HG02884 (cell line): ENCODE measurements around the gene ZBTB7B.

Source experiments
- ATAC-seq: cut with Tn5 transposase; IDR thresholded peaks from one replicate; pipeline ENCODE4 v1.9.1; 2021; ENCODE audit warnings: mild to moderate bottlenecking, moderate library complexity; ENCODE audit not compliant: unreplicated experiment

The ZBTB7B gene

DNA sequence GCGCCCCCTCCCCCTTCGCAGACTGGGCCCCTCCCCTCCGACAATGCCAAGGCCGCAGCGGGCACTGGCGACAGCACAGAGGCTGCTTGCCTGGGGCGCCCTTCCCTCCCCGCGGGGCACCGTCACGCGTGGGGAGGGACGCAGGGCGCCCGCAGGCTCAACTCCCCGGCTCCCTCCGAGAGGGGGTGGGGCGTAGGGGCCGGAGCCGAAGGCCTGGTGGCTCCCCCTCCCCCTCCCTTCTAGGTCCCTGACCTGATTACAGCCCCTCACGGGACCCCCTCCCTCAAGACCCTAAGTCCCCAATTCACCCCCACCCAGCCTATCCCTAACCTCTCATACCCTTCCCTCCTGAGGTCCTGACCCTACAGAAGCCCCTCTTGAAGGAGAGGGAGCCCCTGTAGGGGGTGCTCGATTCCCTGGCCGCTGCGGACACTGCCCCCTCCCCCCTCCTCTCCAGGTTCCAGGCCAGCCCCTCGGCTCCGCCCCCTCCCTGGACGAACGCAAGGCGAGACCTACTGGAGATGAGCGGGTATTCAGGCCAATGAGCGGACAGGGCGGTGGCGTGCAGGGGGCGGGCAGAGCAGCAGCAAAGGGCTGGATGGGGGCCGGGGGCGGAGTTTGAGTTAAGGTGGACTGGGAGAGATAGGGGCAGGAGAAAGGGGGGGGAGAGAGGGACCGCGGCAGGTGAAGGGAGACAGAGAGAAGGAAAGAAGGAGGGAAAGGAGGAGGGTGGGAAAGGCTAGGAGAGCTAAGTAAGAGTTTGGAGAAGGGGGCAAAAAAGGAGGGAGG lies 733 bp upstream of the ZBTB7B start:
- ATAC-seq, result no peak

DNA sequence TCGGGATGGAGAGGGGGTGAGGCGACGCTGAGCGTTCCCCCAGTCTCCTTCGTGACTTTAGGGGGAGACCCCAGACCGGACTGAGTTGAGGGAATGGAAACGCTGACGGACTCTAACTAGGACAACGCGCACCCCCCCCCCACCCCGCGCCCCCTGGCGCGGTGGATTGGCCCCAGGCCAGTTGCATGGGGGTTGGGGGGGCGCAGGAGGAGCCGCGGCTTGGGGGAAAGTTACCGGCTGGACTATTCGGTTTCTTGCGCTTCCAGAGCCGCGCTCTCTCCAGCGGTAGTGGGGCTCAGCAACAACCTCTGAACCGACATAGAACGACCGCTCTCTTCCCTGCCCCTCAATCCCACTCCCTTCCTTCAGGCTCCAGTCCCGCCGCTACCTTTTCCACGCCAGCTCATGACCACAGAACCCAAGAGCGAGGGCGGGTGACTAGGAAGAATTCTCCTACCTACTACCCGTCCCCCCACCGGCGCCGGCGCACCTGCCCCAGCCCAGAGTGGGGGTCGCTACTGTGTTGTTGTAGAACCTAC lies 694 bp downstream of the ZBTB7B start:
- no peak for ATAC-seq

DNA sequence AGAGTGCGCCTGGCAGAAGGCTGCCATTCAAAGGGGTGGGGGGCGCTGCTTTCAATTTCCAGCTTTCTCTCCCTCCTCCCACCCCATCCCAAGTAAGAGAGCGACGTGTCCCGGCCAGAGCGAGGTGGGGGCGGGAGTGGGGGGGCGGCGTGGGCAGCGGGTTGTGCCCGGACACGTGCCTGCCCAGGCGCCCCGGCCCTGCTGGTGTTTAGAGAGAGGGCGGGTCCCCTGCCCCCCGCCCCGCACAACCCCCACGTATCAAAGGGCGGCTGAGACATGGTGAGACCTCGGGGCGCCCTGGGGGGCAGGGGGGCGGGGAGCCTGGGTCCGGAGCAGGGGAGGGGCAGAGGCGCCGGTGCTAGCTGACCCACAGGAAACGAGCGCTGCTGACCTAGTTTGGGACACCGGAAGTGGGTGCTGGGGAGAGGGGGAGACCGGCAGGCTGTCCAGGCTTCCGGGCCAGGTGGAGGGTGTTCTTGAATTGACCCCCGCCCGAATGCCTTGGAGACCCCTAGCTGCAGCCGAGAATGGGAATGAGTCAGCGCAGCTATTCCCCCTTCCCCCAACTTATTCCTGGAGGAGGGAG lies 1.3 kb downstream of the ZBTB7B start:
- no peak for ATAC-seq

DNA sequence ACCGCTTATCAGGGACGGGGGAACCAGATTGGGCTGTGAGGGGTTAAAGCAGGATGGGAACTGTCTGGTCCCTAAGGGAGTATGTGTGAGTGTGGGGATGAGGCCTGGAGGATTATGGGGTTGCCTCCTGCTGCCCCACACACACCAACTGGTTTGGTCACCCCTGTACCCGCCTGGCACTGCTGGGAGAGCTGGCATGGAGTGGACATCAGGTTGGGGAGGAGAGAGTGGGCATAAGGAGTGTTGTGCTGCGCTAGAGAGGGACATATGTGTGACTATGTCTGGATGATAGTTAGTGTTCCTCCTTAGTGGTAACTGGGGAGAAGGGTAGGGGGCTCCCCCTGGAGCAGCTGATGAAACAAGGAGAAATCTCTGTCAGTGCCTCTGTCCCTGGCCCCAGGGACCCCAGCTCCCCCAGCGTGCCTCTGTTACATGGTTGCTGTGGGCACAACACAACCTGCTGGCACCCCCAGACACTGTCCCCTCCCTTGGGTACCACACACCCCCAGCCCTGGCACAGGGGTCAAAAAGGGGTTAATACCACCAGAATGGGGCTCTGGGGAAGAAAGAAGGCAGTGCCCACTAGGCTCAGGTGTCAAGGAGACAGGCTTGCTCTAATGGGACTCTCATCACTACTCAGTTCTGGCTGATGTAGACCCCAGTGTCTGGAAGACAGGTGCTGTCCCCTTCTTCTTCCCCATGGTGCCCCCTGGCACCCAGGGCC lies 1.9 kb downstream of the ZBTB7B start:
- ATAC-seq, result no peak

DNA sequence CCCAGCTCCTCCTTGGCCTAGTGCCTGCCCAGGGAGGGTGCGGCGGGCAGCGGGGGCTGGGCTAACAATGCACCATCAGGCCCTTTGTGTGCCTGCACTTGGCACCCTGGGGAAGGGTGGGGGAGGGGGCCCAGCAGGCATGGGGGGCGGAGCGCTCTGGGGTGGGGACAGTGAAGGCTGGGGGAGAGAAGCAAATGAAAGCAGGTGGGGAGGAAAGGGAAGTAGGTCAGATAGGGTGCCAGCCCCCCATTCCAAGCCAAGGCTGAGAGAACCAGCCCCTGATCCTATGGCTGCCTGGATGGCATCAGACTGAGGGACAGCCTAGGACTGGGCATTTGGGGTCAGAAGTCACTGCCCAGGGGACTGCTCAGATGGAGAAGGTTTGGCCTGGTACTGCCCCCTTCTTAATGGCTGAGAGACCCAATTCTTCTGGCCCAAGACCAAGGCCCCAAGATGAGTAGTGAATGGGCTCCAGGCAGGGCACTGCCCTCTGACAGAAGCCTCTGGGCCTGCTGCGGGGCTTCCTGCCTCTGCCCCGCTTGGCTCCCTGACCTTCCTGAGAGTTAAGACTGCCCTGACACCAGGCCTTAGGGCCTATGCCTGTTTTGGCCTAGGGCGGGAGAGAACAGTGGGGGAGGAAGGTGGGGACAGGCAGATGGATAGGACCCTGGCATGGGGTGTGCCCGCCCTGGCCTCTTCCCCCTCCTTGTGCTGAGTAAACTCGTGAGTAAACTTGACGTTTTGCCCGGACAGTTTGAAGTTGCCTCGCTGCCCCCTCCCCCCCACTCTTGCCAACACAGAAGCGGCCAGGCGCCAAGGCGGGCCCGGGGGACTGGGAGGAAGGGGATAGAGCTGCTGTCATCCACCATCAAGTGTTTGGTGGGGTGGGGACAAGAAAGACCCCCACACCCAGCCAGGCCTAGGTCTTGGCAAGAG lies 2.7 kb downstream of the ZBTB7B start:
- no peak for ATAC-seq

DNA sequence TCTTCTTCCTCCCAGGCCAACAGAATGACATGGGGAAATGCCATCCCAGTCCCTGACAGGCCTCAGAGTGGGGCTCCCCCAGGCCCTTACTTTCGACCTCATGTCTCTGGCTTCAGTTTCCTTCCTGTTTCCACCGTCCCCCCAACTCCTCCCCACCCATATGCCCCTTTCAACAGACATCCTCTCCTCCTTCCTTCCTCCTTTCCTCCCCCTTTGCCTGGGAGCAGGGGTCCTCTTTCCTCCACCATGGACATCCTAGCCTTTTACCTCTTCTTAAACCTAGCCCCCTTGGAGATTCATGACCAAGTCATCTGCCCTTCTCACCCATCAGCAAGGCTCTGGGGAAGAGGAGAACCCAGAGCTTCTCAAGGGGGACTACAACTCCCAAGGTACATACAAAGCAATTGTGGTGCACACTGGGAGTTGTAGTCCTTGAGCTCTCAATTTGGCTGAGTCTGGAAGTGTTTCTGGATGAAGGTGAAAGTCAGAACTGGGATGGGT lies 4.0 kb downstream of the ZBTB7B start:
- ATAC-seq, result no peak

DNA sequence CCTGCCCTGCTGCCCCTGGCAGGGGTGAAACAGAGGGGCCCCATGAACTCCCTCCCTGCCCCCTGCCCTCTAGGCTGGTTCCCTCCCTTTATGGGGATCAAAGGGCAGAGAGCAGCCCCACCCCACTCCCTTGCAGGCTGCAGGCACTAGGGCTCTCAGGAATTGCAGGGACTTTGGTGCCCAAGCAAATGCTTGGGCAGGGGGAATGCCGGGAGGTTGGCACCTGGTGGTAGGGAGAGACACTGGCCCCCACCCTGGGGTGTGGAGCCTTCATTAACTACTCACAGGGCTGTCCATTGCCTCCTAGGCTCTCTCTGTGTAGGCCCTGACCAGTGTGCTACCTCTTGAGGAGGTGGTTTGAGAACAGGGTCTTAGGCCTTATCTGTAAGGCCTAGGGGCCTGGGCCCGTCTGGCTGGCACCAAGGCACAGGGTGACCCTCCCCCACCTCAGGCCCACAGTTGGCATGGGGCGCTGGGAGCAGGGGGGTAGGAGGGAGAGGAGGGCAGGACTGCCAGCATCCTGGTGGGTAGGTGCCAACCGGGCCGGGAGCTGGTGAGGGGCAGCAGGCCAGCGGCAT lies 4.7 kb downstream of the ZBTB7B start:
- no peak for ATAC-seq

DNA sequence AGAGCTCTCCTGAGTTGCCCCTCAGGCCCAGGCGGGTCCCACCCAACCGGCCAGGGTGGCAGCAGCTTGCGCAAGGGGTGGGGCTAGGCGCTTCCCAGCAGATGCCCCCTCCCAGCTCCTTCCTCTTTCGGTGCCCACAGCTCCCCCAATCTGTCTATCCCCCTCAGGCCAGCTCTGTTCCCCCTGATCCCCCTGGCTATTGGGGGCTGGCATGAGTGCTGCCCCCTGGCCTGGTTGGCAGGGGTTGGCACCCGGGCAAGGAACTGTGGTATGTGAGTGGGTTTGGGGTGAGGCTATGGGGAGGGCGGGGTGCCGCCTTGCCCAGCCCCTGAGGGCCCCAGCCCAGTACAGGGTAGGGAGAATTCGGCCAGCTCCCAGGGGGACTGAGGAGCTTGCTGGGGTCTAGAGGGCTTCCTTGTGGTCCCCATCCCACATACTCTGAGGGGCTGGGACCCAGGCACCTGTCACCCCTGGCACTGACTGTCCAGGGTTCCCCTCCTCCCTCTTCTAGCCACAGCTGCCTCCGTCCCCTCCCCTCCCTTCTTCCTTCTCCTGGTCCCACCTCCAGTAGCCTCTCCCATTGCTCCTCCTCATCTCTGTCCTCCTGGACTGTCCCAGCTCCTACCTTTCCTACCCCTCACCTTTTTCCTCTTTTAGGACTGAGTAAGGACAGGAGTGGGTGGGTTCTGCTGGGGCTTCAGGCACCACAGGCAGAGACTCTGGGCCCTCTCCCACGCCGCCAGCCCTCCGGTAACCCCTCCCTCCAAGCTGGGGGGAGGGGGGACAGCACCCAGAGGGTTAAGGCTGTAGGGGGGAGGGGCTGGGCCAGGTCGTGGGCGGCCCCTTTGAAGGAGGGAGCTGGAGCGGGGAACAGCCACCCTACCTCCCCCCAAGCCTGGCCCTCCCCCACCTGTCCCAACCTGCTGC lies 5.7 kb downstream of the ZBTB7B start:
- no peak for ATAC-seq

DNA sequence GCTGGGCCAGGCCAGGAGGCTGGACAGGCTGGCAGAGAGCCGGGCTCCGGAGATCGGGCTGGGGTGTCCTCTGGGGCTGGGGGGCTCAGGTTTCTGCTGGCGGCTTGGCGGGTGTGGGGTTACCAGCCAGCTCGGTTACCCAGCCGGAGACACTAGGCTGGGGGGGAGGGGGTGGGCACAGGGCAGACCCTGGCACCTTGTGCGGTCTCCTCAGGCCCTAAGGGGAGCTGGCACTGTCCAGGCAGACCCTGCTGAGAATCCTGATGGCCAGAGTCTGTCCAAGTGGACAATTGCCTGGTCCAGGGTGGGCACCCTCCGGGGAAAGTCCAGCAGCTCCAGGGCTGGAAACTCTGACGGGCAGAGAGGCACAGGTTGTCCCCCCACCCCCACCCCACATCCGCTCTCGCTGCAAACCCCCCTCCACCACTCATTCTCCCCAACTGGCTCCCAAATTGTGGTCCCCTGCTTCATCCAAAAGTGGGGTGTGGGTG lies 6.7 kb downstream of the ZBTB7B start:
- no peak for ATAC-seq

DNA sequence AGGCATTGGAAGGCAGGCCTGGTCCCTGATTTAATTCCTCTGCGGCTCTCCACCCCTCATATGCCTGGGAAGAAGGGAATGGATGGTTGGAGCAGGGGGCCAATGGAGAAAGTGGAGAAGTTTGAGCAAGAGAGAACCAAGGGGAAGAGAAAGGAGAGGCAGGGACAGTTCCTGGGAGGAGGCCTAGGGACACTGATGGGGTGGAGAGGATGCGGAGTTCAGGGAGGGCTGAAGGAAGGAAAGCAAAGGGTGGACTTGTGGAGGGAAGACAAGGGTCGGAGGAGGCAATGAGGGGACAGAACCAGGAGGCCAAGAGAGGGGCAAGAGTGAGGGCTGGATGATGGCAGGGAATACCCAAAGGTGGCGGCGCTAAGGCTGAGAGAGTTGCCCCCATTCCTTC lies 7.1 kb downstream of the ZBTB7B start:
- no peak for ATAC-seq

DNA sequence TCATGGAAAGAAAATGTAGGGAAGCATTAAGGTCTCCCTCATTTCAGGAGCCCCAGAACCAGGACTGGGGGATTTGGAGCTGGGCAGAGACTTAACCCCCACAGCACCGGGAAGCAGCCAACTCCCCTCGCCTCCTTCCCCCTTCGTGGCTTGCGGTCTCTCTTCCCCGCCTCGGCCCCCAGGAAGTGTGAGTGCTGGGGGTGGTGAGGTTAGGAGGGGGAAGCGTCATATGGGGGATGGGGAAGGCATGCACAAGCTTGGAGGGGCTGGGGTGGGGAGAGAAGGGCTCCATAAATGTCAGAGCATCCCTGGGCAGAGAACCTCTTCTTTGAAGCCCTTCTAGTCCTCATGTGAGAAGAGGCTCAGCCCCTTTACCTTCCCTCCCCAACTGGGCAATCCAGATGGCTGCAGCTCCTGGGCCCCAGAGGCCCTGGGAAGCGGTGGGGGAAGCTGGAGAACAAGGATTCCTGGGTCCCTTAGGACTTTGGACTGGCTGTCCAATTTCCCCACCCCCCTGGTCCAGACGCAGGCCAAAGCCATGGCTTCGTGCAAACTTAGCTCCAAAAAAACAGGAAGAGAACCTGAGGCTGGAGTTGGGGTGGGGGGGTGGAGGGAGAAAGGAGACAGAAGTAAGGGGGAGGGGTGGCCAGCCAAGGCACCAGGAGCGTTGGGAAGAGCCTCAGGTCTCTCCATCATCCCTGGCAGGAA lies 7.8 kb downstream of the ZBTB7B start:
- no peak for ATAC-seq

DNA sequence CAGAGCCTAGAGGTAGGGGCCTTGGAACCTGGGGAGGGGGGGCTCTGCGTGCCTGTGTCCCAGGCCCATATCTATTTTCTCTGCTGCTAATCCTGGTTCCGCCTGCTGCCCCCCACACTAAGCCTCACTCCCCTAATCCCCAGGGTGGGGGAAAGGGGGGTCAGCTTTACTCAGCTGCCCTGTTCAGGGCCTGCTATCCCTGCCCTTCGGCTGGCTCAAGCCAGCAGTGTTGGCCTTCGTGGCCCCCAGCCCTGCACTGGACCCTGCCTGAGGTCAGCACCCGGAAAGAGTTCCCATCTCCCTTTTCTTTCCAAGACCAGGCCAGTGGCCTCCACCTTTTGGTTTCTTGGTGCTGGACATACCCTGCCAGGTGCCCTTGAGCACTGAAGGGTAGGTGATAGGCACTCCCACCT lies 8.4 kb downstream of the ZBTB7B start:
- no peak for ATAC-seq

DNA sequence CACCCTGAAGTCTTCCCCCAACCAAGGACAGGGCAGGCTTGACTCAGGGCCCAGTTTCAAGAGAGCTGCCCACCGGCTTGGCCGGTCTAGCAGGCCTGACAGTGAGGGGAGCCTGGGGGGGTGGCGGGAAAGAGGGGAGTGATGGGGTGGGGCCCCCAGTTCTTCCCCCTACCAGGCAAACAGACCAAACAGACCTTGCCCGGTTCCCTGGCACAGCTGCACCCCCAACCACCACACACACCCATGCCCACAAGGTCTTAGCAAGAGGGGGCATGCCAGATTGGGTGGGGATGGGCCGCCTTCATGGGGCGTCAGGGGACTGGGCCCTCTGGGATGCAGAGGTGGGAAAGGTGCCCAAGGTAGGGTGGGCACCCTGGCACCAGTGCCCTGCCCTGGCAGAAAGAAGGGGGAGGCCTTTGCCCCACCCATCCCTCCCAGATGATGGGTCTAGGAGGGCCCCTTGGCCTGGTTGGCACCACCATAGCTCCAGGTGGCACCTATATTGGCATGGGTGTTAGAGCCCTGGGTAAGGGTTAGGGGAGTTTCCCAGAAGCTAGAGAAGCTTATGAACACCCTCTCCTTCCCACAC lies 8.9 kb downstream of the ZBTB7B start:
- no peak for ATAC-seq

DNA sequence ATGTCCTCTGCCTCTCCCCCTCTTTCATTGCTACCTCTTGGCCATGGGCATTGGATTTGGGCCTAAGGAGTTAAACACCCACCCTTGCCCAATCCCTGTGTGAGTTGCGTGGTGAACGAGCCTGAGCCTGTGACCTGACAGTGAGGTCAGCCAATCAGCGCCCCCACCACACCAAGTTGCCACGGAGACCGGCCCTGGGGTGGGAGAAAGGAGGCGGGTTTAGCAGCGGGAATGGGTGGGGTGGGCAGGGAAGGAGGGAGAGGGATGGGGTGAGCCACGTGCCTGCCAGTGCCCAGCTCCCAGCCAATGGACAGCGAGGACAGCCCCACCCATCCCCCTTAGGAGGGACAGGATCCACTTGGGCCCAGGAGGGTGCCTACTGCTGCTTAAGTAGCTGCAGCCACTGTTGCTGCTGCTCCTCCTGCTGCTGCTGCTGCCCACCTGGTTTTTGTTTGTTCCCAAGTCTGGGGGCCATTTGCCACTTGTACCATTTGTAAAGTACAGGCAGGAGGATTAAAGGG lies 9.5 kb downstream of the ZBTB7B start:
- no peak for ATAC-seq

DNA sequence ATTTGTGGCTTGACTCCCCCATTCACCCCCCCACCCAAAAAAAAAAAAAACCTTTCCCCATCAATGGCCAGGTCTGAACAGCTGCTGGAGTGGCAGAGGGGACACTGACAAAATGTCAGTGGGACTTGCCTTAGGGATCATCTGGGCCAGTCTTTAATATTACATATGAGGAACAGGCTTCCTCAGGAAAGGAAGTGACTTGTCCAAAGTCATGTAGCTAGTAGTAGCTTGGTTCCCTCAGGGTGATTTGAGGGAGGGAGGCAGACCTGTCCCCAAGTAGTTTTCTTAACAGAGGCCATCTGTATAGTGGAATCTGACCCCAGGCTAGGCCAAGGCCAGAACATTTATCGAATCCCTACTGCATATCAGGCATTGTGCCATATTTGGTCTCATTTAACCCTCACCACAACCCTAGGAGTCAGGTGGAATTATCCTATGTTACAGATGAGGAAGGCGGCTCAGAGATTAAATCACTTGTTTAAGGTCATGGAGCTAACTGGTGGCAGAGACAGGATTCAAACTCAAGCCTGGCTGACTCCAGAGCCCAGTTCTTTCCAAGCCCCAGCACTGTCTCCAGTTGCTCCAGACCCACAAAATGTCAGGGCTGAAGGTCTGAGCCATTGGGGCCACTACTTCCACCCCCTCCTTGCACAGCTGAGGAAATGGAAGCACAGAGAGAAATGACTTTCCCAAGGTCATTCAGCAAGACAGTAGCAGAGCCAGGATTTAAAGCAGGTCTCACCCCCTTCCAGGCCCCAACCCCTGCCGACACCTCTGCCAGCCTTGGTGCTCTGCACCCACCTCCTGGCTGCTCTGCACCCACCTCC lies 10.4 kb downstream of the ZBTB7B start:
- ATAC-seq, result no peak

DNA sequence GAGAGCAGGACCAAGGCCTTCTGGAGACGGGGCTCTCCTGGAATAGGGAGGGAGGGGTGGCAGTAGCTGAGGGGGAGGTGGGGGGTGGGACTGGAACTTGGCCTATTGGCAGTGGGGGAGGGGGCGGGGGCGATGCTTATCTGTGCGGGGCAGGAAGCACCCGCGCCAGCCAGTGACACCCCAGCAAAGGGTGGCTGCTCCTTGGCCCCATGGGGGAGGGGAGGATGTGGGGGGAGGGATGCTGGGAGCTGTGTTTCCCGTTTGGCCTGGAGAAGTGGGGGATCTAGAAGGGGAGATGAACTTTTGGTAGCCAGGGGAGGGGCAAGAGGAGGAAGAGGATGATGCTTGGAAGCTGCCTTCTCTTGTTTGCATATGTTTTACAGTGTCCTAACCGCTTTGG lies 11.0 kb downstream of the ZBTB7B start:
- no peak for ATAC-seq
